Naive thymus-derived CD8-positive, alpha-beta T cell (primary cell): ENCODE measurements around the gene IP6K2. TPM values are rescaled to one million over a fixed set of nuclear protein-coding genes. Genes with fewer than 3 reads are reported as not detected.

Experiments
- ATAC-seq, 2 donors: fragments of 150-1000 bp; cut with Tn5 transposase in 1 of 2; sonication (Bioruptor Pico), chemical (Tn5 transposase) in 1 of 2; 1 replicate in 1 of 2; 2 replicates in 1 of 2; pipeline ENCODE4 v1.10.0; 2021; ENCODE audit warnings: mild to moderate bottlenecking in 2 of 2, moderate library complexity in 2 of 2
- POLR2A ChIA-PET: fragments of 350-600 bp; sonication (Branson Sonifier 250); formaldehyde crosslinking; loops from one replicate; lab custom pipeline; 2021; ENCODE audit warnings: antibody characterized with exemption; lab: Charles Lee
- DNase-seq, 10 donors: peaks; one replicate each; pipeline versions ENCODE4 v3.0.0 to v3.0.0-alpha.2; 2020 to 2022
- H3K27ac Mint-ChIP-seq, 10 donors: one replicate each; pipeline ENCODE4 v1.8.0; 2020 to 2022; ENCODE audit warnings: mild to moderate bottlenecking in 10 of 10, mixed read lengths in 10 of 10, moderate library complexity in 4 of 10, inconsistent platforms in 1 of 10
- H3K27me3 Mint-ChIP-seq, 5 donors: one replicate each; pipeline ENCODE4 v1.8.0; 2021 to 2022; ENCODE audit warnings: mixed read lengths in 5 of 5
- H3K36me3 Mint-ChIP-seq, 3 donors: one replicate each; pipeline ENCODE4 v1.8.0; 2020 to 2022; ENCODE audit warnings: mixed read lengths in 3 of 3, mild to moderate bottlenecking in 2 of 3, inconsistent platforms in 1 of 3
- H3K4me1 Mint-ChIP-seq, 4 donors: one replicate each; pipeline ENCODE4 v1.8.0; 2021 to 2022; ENCODE audit warnings: mixed read lengths in 4 of 4
- H3K4me3 Mint-ChIP-seq, 10 donors: one replicate each; pipeline ENCODE4 v1.8.0; 2020 to 2022; ENCODE audit warnings: mild to moderate bottlenecking in 10 of 10, mixed read lengths in 10 of 10, moderate library complexity in 6 of 10, inconsistent platforms in 1 of 10
- H3K9me3 Mint-ChIP-seq, 9 donors: one replicate each; pipeline ENCODE4 v1.8.0; 2020 to 2022; ENCODE audit warnings: mixed read lengths in 9 of 9, mild to moderate bottlenecking in 3 of 9, inconsistent platforms in 1 of 9, moderate library complexity in 1 of 9
- polyA plus RNA-seq, 3 donors: library from polyadenylated mRNA; unstranded; fragments of 300-500 nt; fragmentation: Illumina TruSeq; gene quantifications; one replicate each; pipeline ENCODE4 v1.2.3, GENCODE V29; 2021
- total RNA-seq, 8 experiments: library from RNA in 2 of 8; stranded (reverse) in 2 of 8; gene quantifications; one replicate each; pipeline ENCODE4 v1.2.3 and lab custom pipeline; 2021 to 2026

Gene IP6K2
- total and polyA plus RNA-seq, 5 experiments from 2014 or later, result 46.4 to 91.5 (median 58.8) TPM

DNA sequence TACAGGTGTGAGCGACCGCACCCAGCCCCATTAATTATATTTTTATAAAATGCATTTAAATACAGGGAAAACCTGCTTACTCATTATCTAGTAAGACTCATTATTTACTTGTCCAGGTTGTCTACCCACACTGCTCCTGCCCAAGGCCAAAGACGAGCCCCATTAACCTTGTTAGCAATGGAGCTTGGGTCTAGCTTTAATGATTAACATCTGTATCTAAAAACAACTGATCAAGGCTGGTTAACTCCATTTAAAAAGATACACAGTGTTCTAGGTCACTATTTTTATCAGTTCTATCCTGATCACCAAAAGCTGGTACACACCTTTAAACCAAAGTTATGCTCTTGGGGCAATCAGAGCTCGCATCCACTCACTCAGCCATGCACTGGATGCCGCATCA is 20.9 kb downstream of the IP6K2 start:
- H3K36me3 Mint-ChIP-seq, result peaks cover 0 to 67% (median 5%) of the 10 kb centered on the region in 3 donors
- no peak overlapping the region for H3K4me3 Mint-ChIP-seq
- POLR2A ChIA-PET, result no interaction called here
- ATAC-seq, result no peak
- no peaks in the 10 kb centered on the region for H3K9me3 Mint-ChIP-seq
- peaks cover 12 to 47% (median 29%) of the 10 kb centered on the region in 4 donors for H3K4me1 Mint-ChIP-seq
- no peak for DNase-seq
- H3K27ac Mint-ChIP-seq, result peak overlapping the region in 9 of 10 donors; percentile 9 to 88 (median 52)
- no peaks in the 10 kb centered on the region for H3K27me3 Mint-ChIP-seq

DNA sequence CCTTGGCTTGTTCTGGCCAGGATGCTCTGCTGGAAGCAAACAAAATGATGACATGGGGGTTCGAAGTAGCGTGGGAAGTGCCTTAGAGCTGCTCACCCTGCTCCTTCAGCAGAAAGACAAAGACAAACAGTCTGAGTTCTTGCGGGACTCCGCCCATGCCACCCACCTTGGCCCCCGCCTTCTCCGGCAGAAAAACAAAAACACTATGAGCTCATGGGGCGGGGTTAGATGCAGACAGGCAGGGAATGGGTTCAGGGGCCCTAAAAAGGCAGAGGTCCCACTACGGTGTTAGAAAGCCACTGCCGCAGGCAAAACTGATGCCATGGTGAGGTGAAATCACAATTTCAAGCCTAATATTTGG is 21.6 kb downstream of the IP6K2 start:
- H3K36me3 Mint-ChIP-seq, result peaks cover 0 to 69% (median 5%) of the 10 kb centered on the region in 3 donors
- peak overlapping the region in 7 of 10 donors; percentile 31 to 82 (median 62) for H3K27ac Mint-ChIP-seq
- no peaks in the 10 kb centered on the region for H3K27me3 Mint-ChIP-seq
- peaks cover 15 to 44% (median 27%) of the 10 kb centered on the region in 4 donors for H3K4me1 Mint-ChIP-seq
- POLR2A ChIA-PET, result interaction anchor here (0.5 kb wide), 1 partner anchor 74 kb away, joined by 3 read pairs; no protein-coding TSS in a partner anchor
- peak in 1 of 10 donors; percentile 28 for DNase-seq
- no peak overlapping the region for H3K4me3 Mint-ChIP-seq
- ATAC-seq, result peak in 1 of 2 donors; percentile 69
- H3K9me3 Mint-ChIP-seq, result no peaks in the 10 kb centered on the region

- POLR2A ChIA-PET, result interaction anchor here (0.5 kb wide), 1 partner anchor 75 kb away, joined by 3 read pairs; no protein-coding TSS in a partner anchor
- H3K4me3 Mint-ChIP-seq, result peak overlapping the region in 2 of 10 donors; percentile 22 to 39
Observed at GRCh38 chr3:48694610-48695392, 22.2 kb downstream of the IP6K2 start.

DNA sequence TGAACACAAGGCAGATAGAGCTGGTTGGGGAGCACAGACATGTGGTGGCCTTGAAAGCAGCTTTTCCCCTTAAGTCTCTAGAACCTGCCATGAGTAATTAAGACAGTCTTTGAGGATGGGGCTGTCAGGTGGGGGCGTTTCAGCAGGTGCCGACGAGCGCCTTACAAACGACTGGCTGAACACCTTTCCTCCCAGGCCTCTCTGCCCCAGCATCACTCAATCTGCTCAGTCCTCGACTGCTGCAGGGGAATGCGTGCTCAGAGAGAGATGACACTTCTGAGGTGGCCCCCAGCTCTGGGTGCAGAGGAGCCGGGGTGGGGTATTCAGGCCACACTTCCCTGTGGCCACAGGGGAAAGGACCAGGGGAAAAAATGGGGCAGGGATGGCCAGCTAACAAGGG is 23.2 kb downstream of the IP6K2 start:
- H3K9me3 Mint-ChIP-seq, result no peaks in the 10 kb centered on the region
- ATAC-seq (no peak), DNase-seq (no peak)
- H3K27me3 Mint-ChIP-seq, result no peaks in the 10 kb centered on the region
- peak overlapping the region in 1 of 10 donors; percentile 53 for H3K27ac Mint-ChIP-seq
- H3K4me1 Mint-ChIP-seq, result peaks cover 12 to 32% (median 19%) of the 10 kb centered on the region in 4 donors
- H3K36me3 Mint-ChIP-seq, result peaks cover 0 to 68% (median 3%) of the 10 kb centered on the region in 3 donors
- H3K4me3 Mint-ChIP-seq, result no peak overlapping the region
- POLR2A ChIA-PET, result no interaction called here

More at GRCh38 chr3:48694610-48695392, 22.2 kb downstream of the IP6K2 start:
- no peaks in the 10 kb centered on the region for H3K9me3 Mint-ChIP-seq
- ATAC-seq (peak in 1 of 2 donors; percentile 9), DNase-seq (no peak)
- H3K27ac Mint-ChIP-seq, result peak overlapping the region in 8 of 10 donors; percentile 37 to 83 (median 63)
- H3K4me1 Mint-ChIP-seq, result peaks cover 13 to 40% (median 21%) of the 10 kb centered on the region in 4 donors
- H3K27me3 Mint-ChIP-seq, result no peaks in the 10 kb centered on the region
- peaks cover 0 to 69% (median 5%) of the 10 kb centered on the region in 3 donors for H3K36me3 Mint-ChIP-seq

GRCh38 chr3:48692551-48692950 is 24.5 kb downstream of the IP6K2 start:
- peaks cover 13 to 23% (median 15%) of the 10 kb centered on the region in 4 donors for H3K4me1 Mint-ChIP-seq
- H3K27me3 Mint-ChIP-seq, result no peaks in the 10 kb centered on the region
- POLR2A ChIA-PET, result no interaction called here
- peak overlapping the region in 2 of 10 donors; percentile 4 to 21 for H3K27ac Mint-ChIP-seq
- H3K4me3 Mint-ChIP-seq, result no peak overlapping the region
- no peak for DNase-seq
- ATAC-seq, result no peak
- H3K9me3 Mint-ChIP-seq, result no peaks in the 10 kb centered on the region
- H3K36me3 Mint-ChIP-seq, result peaks cover 0 to 74% (median 8%) of the 10 kb centered on the region in 3 donors

- POLR2A ChIA-PET, result interaction anchor here (0.6 kb wide), 1 partner anchor 331 kb away, joined by 3 read pairs; the partner anchor contains the start of gene NDUFAF3
- peaks cover 11 to 19% (median 16%) of the 10 kb centered on the region in 4 donors for H3K4me1 Mint-ChIP-seq
- ATAC-seq (no peak), DNase-seq (no peak)
- peak overlapping the region in 4 of 10 donors; percentile 45 to 69 (median 47) for H3K27ac Mint-ChIP-seq
- no peaks in the 10 kb centered on the region for H3K27me3 Mint-ChIP-seq
- H3K4me3 Mint-ChIP-seq, result no peak overlapping the region
- no peaks in the 10 kb centered on the region for H3K9me3 Mint-ChIP-seq
- peaks cover 0 to 75% (median 8%) of the 10 kb centered on the region in 3 donors for H3K36me3 Mint-ChIP-seq
Observed at GRCh38 chr3:48690846-48691458, 26.1 kb downstream of the IP6K2 start.

DNA sequence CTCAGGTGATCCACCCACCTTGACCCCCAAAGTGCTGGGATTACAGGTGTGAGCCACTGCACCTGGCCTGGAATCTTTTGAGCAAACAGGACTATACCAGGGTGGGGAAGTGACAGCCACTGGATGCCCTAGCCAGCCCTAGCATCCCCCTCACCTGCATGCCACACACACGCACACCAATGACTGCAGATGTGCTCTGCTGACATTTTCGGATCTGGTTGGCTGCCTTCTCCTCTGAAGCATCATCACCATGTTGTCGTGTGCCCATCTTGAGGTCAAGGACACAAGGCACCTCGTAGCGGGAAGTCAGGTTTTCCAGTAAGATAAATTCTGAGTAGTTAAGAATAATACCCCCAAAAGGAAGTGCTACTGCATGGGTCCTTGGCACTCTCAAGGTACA is 27.6 kb downstream of the IP6K2 start:
- POLR2A ChIA-PET, result no interaction called here
- DNase-seq, result no peak
- Mint-ChIP-seq H3K27me3 (no peaks in the 10 kb centered on the region), H3K4me1 (peaks cover 12 to 22% (median 17%) of the 10 kb centered on the region in 4 donors), H3K9me3 (no peaks in the 10 kb centered on the region), H3K27ac (no peak overlapping the region), H3K36me3 (peaks cover 0 to 63% (median 5%) of the 10 kb centered on the region in 3 donors), H3K4me3 (no peak overlapping the region)
- no peak for ATAC-seq

DNA sequence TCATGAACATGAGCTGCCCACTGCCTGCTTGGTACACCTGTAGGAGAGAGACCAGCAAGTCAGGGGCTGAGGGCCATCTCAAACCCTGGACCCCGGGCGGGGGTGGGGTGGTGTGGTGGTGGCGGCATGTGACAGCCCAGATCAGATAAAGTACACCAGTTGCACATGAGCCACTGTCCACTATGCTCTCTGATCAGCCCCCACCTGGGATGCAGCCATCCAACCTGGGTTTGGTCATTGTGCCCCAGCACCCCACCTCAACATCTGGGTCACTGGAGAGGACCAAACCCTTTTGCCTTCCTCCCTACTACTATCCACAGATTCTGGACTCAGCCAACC is 28.3 kb downstream of the IP6K2 start:
- H3K36me3 Mint-ChIP-seq, result peaks cover 0 to 57% (median 5%) of the 10 kb centered on the region in 3 donors
- H3K27ac Mint-ChIP-seq, result peak overlapping the region in 4 of 10 donors; percentile 21 to 53 (median 36)
- no peaks in the 10 kb centered on the region for H3K9me3 Mint-ChIP-seq
- H3K27me3 Mint-ChIP-seq, result no peaks in the 10 kb centered on the region
- POLR2A ChIA-PET, result no interaction called here
- ATAC-seq (no peak), DNase-seq (no peak)
- peaks cover 16 to 28% (median 21%) of the 10 kb centered on the region in 4 donors for H3K4me1 Mint-ChIP-seq
- H3K4me3 Mint-ChIP-seq, result no peak overlapping the region

DNA sequence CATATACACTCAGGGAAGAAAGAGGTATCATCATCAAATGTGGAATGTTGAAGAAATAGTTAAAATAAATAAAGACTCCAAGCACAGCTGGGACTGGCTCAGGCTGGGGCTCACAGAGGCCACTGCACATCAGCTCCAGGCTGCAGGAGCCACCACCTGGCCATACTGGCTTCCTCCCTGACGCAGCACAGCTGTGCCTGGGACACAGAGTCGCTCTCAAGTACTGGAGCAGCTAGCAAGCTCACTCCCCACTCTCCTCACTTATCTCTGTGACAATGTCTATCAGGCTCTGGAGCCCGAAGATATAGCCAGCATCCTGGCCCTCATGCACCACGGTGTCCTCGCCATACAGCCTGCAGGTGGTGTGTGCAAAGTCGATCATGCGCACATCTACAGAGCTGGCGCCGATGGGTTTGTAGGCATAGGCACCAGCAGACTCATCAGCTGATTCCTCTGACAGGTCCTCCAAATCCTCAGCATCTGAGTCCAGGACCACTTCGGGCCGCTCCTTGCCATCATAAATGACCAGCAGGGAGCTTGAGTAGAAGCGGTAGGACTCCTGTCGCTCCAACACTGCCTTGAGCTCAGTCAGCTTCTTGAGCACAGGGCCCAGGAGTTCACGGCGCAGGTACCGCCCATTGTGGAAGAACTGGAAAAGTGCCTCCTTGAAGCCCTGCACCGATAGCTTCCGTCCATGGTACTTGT is 28.8 kb downstream of the IP6K2 start:
- peaks cover 0 to 52% (median 5%) of the 10 kb centered on the region in 3 donors for H3K36me3 Mint-ChIP-seq
- peaks cover 19 to 34% (median 24%) of the 10 kb centered on the region in 4 donors for H3K4me1 Mint-ChIP-seq
- ATAC-seq (no peak), DNase-seq (no peak)
- no peaks in the 10 kb centered on the region for H3K27me3 Mint-ChIP-seq
- peak overlapping the region in 3 of 10 donors; percentile 11 to 37 (median 21) for H3K27ac Mint-ChIP-seq
- H3K9me3 Mint-ChIP-seq, result no peaks in the 10 kb centered on the region
- POLR2A ChIA-PET, result interaction anchor here (0.9 kb wide), 1 partner anchor 406 kb away, joined by 4 read pairs; the partner anchor contains the start of gene QRICH1
- H3K4me3 Mint-ChIP-seq, result peak overlapping the region in 1 of 10 donors; percentile 35

DNA sequence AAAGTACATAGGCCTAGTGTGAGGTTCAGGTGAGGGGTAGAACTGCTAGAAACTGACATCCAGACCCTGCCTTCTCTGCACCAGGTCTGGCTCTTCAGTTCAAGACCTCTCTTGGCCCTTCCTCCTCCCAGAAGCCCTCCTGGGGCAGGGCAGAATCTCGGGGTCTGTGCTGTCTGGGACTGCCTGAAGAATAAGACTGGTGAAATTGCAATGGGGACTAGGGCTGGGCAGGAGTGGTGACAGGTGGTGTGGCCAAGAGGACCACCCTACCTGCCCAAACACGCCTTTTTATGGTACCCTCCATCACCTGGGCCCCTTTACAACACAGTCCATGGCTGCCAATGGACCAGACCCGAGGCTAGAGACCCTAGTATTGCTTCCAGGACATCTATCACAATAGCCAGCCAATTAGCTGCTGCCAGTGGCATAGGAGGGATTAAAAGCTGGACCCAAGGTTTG is 29.8 kb downstream of the IP6K2 start:
- POLR2A ChIA-PET, result interaction anchor here (0.8 kb wide), 1 partner anchor 31 kb away, joined by 7 read pairs; no protein-coding TSS in a partner anchor

DNA sequence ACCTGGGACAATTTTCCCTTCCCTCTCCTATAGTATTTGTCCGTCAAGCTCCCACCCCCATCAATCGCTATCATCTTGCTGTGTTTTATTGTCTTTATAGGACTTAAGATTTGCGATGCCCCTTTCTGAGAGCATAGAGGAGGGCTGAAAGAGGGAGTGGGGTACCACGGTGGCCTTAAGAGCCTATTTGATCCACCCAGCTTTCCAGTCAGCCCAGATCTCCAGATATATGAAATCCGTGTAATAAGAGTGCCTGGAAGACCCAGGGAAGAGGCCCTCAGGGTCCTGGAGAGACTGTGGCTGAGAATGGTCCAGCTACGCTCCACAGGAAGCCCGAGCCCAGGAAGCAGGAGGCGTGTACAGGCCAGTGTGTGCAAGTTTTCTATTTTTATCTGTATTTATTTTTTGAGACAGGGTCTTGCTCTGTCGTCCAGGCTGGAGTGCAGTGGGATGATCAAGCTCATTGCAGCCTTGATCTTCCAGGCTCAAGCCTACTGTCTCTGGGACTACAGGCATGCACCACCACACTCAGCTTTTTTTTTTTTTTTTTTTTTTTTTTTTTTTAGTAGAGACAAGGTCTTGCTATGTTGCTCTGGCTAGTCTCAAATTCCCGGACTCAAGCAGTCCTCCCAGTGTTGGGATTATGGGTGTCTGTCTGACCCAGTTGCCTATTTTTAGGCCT is 30.3 kb downstream of the IP6K2 start:
- peaks cover 0 to 45% (median 5%) of the 10 kb centered on the region in 3 donors for H3K36me3 Mint-ChIP-seq
- POLR2A ChIA-PET, result interaction anchor here (0.6 to 1.0 kb wide), 4 partner anchors 11 to 1750 kb away, joined by 3 to 7 read pairs (median 4); no protein-coding TSS in a partner anchor
- DNase-seq, result no peak

More for the DNA sequence above, 29.8 kb downstream of the IP6K2 start:
- Mint-ChIP-seq H3K9me3 (no peaks in the 10 kb centered on the region), H3K36me3 (peaks cover 0 to 46% (median 5%) of the 10 kb centered on the region in 3 donors), H3K27me3 (no peaks in the 10 kb centered on the region), H3K27ac (peak overlapping the region in 1 of 10 donors; percentile 53), H3K4me1 (peaks cover 23 to 39% (median 28%) of the 10 kb centered on the region in 4 donors), H3K4me3 (peak overlapping the region in 3 of 10 donors; percentile 29 to 92 (median 45))
- no peak for DNase-seq
- no peak for ATAC-seq

More for the DNA sequence above, 30.3 kb downstream of the IP6K2 start:
- H3K27ac Mint-ChIP-seq, result peak overlapping the region in 9 of 10 donors; percentile 60 to 94 (median 91)
- peak overlapping the region; percentile 87 to 98 (median 93) for H3K4me3 Mint-ChIP-seq
- H3K27me3 Mint-ChIP-seq, result no peaks in the 10 kb centered on the region
- H3K4me1 Mint-ChIP-seq, result peaks cover 23 to 39% (median 28%) of the 10 kb centered on the region in 4 donors
- ATAC-seq, result no peak
- H3K9me3 Mint-ChIP-seq, result no peaks in the 10 kb centered on the region
